Body of pancreas (tissue), 4 donors: ENCODE measurements around the gene SMPD2. TPM values are rescaled to one million over a fixed set of nuclear protein-coding genes. Genes with fewer than 3 reads are reported as not detected.

Experiments used
- ATAC-seq: fragments of 150-250 bp; one replicate; pipeline ENCODE4 v1.9.1; 2016
- DNase-seq, 4 donors: peaks; one replicate each; pipeline ENCODE4 v3.0.0-alpha.2; 2019
- H3K27ac ChIP-seq, 4 donors: fragments of 200-600 bp; sonication (generic); 1 replicate in 3 of 4; 2 replicates in 1 of 4; pipeline versions ENCODE4 v1.5.1 to v1.6.1; 2016 to 2019; ENCODE audit warnings: mild to moderate bottlenecking in 1 of 4, mixed read lengths in 1 of 4, moderate library complexity in 1 of 4
- H3K27me3 ChIP-seq, 2 donors: fragments of 200-600 bp; sonication (generic); one replicate each; pipeline ENCODE4 v1.6.0; 2016; ENCODE audit warnings: mild to moderate bottlenecking in 1 of 2
- H3K36me3 ChIP-seq, 2 donors: fragments of 200-600 bp; sonication (generic); replicated peaks in 1 of 2; 2 replicates each; pipeline ENCODE4 v1.5.1; 2016; ENCODE audit warnings: low read depth in 2 of 2; ENCODE audit not compliant: insufficient read depth in 1 of 2
- H3K4me1 ChIP-seq: fragments of 200-600 bp; sonication (generic); one replicate; pipeline ENCODE4 v1.6.0; 2016
- H3K4me3 ChIP-seq, 2 donors: fragments of 200-600 bp; sonication (generic); 1 replicate in 1 of 2; 2 replicates in 1 of 2; pipeline ENCODE4 v1.5.1; 2016 to 2019
- H3K9me3 ChIP-seq, 3 donors: fragments of 200-600 bp; sonication (generic); 1 replicate in 2 of 3; 2 replicates in 1 of 3; pipeline ENCODE4 v1.5.1; 2016
- CTCF ChIP-seq, 7 experiments: fragments of 450-650 bp in 4 of 7; fragments of 200-600 bp in 3 of 7; sonication (generic) in 3 of 7; IDR thresholded peaks; one replicate each; pipeline ENCODE4 v1.5.1; 2016 to 2019; ENCODE audit warnings: antibody characterized with exemption in 7 of 7
- POLR2A ChIP-seq, 3 donors: fragments of 450-650 bp; IDR thresholded peaks; one replicate each; pipeline ENCODE4 v1.6.1; 2016; ENCODE audit warnings: antibody characterized with exemption in 3 of 3, mild to moderate bottlenecking in 2 of 3
- WGBS, 2 donors: methylation state at CpG; one replicate each; pipeline ENCODE4 v1.1.5; 2017; 5-methylcytosine and 5-hydroxymethylcytosine counted together
- intact Hi-C: fragments of 100-400 bp; cut with DNase I; formaldehyde crosslinking; loops from one replicate; pipeline ENCODE4 v1.15.1; 2023
- total RNA-seq, 2 donors: library from RNA; depleted of rRNA; stranded (reverse); fragments of >200 nt; gene quantifications; one replicate each; pipeline ENCODE4 v1.1.0, GENCODE V29; 2016

The SMPD2 gene
- total RNA-seq, 2 donors from 2014 or later = 8.0 to 13.8 TPM

- Histone ChIP-seq H3K27ac (no peak overlapping the region), H3K4me3 (no peak overlapping the region), H3K27me3 (no peaks in the 10 kb centered on the region), H3K36me3 (peaks cover 0 to 6% of the 10 kb centered on the region in 2 donors), H3K4me1 (peaks cover 48% of the 10 kb centered on the region), H3K9me3 (no peaks in the 10 kb centered on the region)
- DNase-seq (peak in 2 of 4 donors; percentile 31 to 34), ATAC-seq (peak; percentile 53)
- intact Hi-C loops = no loop called here
- WGBS, 2 donors = 58 to 60% methylated on average over 2 of the region's 2 CpGs
- TF ChIP-seq CTCF (IDR thresholded peaks at IDR 0.05) (no peak), POLR2A (IDR thresholded peaks at IDR 0.05) (no peak)
Observed at GRCh38 chr6:109475625-109476024, 35.1 kb downstream of the SMPD2 start.

- no peaks in the 10 kb centered on the region for H3K9me3 ChIP-seq
- DNase-seq (no peak), ATAC-seq (no peak)
- H3K4me1 ChIP-seq = peaks cover 63% of the 10 kb centered on the region
- TF ChIP-seq POLR2A (IDR thresholded peaks at IDR 0.05) (no peak), CTCF (IDR thresholded peaks at IDR 0.05) (no peak)
- WGBS, 2 donors = 94 to 97% methylated on average over 2 of the region's 2 CpGs
- H3K27ac ChIP-seq = no peak overlapping the region
- H3K36me3 ChIP-seq = peaks cover 0 to 7% of the 10 kb centered on the region in 2 donors
- intact Hi-C loops = no loop called here
- H3K4me3 ChIP-seq = no peak overlapping the region
- H3K27me3 ChIP-seq = no peaks in the 10 kb centered on the region
Observed at GRCh38 chr6:109477184-109477583, 36.7 kb downstream of the SMPD2 start.

- Histone ChIP-seq H3K27ac (no peak overlapping the region), H3K36me3 (peaks cover 0 to 2% of the 10 kb centered on the region in 2 donors), H3K4me1 (peaks cover 67% of the 10 kb centered on the region), H3K9me3 (no peaks in the 10 kb centered on the region), H3K4me3 (no peak overlapping the region), H3K27me3 (no peaks in the 10 kb centered on the region)
- intact Hi-C loops = no loop called here
- TF ChIP-seq POLR2A (IDR thresholded peaks at IDR 0.05) (no peak), CTCF (IDR thresholded peaks at IDR 0.05) (no peak)
- DNase-seq (no peak), ATAC-seq (no peak)
- WGBS, 2 donors = 60 to 70% methylated on average over 2 of the region's 2 CpGs
Observed at GRCh38 chr6:109477725-109478124, 37.2 kb downstream of the SMPD2 start.

- H3K4me3 ChIP-seq = no peak overlapping the region
- H3K36me3 ChIP-seq = peaks cover 0 to 2% of the 10 kb centered on the region in 2 donors
- H3K27me3 ChIP-seq = no peaks in the 10 kb centered on the region
- H3K4me1 ChIP-seq = peaks cover 67% of the 10 kb centered on the region
- no peak for ATAC-seq
- no peak for DNase-seq
- H3K9me3 ChIP-seq = no peaks in the 10 kb centered on the region
- TF ChIP-seq POLR2A (IDR thresholded peaks at IDR 0.05) = no peak
- no peak for TF ChIP-seq CTCF (IDR thresholded peaks at IDR 0.05)
- intact Hi-C loops = no loop called here
- no peak overlapping the region for H3K27ac ChIP-seq
- WGBS, 2 donors = 79 to 82% methylated on average over 9 of the region's 9 CpGs
Observed at GRCh38 chr6:109478222-109478805, 37.8 kb downstream of the SMPD2 start.
